Activated B cell treated with CpG ODN at 0.5 μM for 24 hours (primary cell): ENCODE measurements around the gene PRICKLE2. TPM values are rescaled to one million over a fixed set of nuclear protein-coding genes. Genes with fewer than 3 reads are reported as not detected.

Experiments used
- ATAC-seq: fragments of 200-7000 bp; cut with Tn5 transposase; one replicate; pipeline ENCODE4 v1.10.0; 2021; ENCODE audit warnings: low read depth, mild to moderate bottlenecking, moderate library complexity
- CTCF ChIA-PET: fragments of 350-600 bp; sonication (Branson Sonifier 250); formaldehyde crosslinking; loops from one replicate; lab custom pipeline; 2021; ENCODE audit warnings: antibody characterized with exemption; lab: Charles Lee
- POLR2A ChIA-PET: fragments of 350-600 bp; sonication (Branson Sonifier 250); formaldehyde crosslinking; loops from one replicate; lab custom pipeline; 2021; ENCODE audit warnings: antibody characterized with exemption; lab: Charles Lee
- DNase-seq: peaks from one replicate; pipeline ENCODE4 v3.0.0; 2022
- H3K27ac Mint-ChIP-seq: one replicate; pipeline ENCODE4 v1.8.0; 2020; ENCODE audit warnings: mixed read lengths
- H3K27me3 Mint-ChIP-seq: one replicate; pipeline ENCODE4 v1.8.0; 2021; ENCODE audit warnings: mixed read lengths
- H3K36me3 Mint-ChIP-seq: one replicate; pipeline ENCODE4 v1.8.0; 2021; ENCODE audit warnings: low read depth, mixed read lengths
- H3K4me1 Mint-ChIP-seq: one replicate; pipeline ENCODE4 v1.8.0; 2021; ENCODE audit warnings: mixed read lengths
- H3K4me3 Mint-ChIP-seq: one replicate; pipeline ENCODE4 v1.8.0; 2020; ENCODE audit warnings: mild to moderate bottlenecking, mixed read lengths
- H3K9me3 Mint-ChIP-seq: one replicate; pipeline ENCODE4 v1.8.0; 2020; ENCODE audit warnings: mixed read lengths
- CTCF ChIP-seq: fragments of 200-600 bp; IDR thresholded peaks from one replicate; pipeline ENCODE4 v1.8.0; 2022; ENCODE audit warnings: antibody characterized with exemption, mild to moderate bottlenecking
- intact Hi-C: fragments of 100-400 bp; cut with micrococcal nuclease; formaldehyde crosslinking; loops from one replicate; pipeline ENCODE4 v1.15.1; 2024
- total RNA-seq: library from RNA; stranded (reverse); gene quantifications from 2 replicates; pipeline ENCODE4 v1.2.3, GENCODE V29; 2022

Gene PRICKLE2
- total RNA-seq, 1 donor from 2014 or later: 0.33 TPM

- no peaks in the 10 kb centered on the region for H3K4me1 Mint-ChIP-seq
- no peak for TF ChIP-seq CTCF
- no peaks in the 10 kb centered on the region for H3K27me3 Mint-ChIP-seq
- CTCF ChIA-PET: no interaction called here
- POLR2A ChIA-PET: no interaction called here
- no peak for ATAC-seq
- H3K4me3 Mint-ChIP-seq: no peak overlapping the region
- intact Hi-C loops: no loop called here
- H3K27ac Mint-ChIP-seq: no peak overlapping the region
- H3K9me3 Mint-ChIP-seq: peaks cover 2% of the 10 kb centered on the region
- H3K36me3 Mint-ChIP-seq: no peaks in the 10 kb centered on the region
- DNase-seq: no peak
Observed at GRCh38 chr3:64240396-64240795, 15.1 kb upstream of the PRICKLE2 start.

- TF ChIP-seq CTCF: no peak
- Mint-ChIP-seq H3K36me3 (no peaks in the 10 kb centered on the region), H3K27me3 (no peaks in the 10 kb centered on the region), H3K27ac (no peak overlapping the region), H3K4me1 (no peaks in the 10 kb centered on the region), H3K9me3 (peaks cover 2% of the 10 kb centered on the region), H3K4me3 (no peak overlapping the region)
- ChIA-PET POLR2A (no interaction called here), CTCF (no interaction called here)
- intact Hi-C loops: no loop called here
- ATAC-seq: no peak
- no peak for DNase-seq
Observed at GRCh38 chr3:64239841-64240240, 14.6 kb upstream of the PRICKLE2 start.

- DNase-seq: no peak
- ChIA-PET POLR2A (no interaction called here), CTCF (no interaction called here)
- no peak for TF ChIP-seq CTCF
- H3K4me1 Mint-ChIP-seq: no peaks in the 10 kb centered on the region
- H3K4me3 Mint-ChIP-seq: no peak overlapping the region
- peaks cover 2% of the 10 kb centered on the region for H3K9me3 Mint-ChIP-seq
- H3K27me3 Mint-ChIP-seq: no peaks in the 10 kb centered on the region
- no peaks in the 10 kb centered on the region for H3K36me3 Mint-ChIP-seq
- ATAC-seq: no peak
- H3K27ac Mint-ChIP-seq: no peak overlapping the region
- intact Hi-C loops: no loop called here
Observed at GRCh38 chr3:64238971-64239667, 13.9 kb upstream of the PRICKLE2 start.

- no peak for ATAC-seq
- CTCF ChIA-PET: no interaction called here
Observed at GRCh38 chr3:64237083-64237482, 11.8 kb upstream of the PRICKLE2 start.

GRCh38 chr3:64235605-64236004 is 10.3 kb upstream of the PRICKLE2 start:
- no peak for TF ChIP-seq CTCF
- DNase-seq (no peak), ATAC-seq (no peak)
- Mint-ChIP-seq H3K4me3 (no peak overlapping the region), H3K27me3 (no peaks in the 10 kb centered on the region), H3K4me1 (no peaks in the 10 kb centered on the region), H3K27ac (no peak overlapping the region), H3K36me3 (no peaks in the 10 kb centered on the region), H3K9me3 (peaks cover 2% of the 10 kb centered on the region)
- POLR2A ChIA-PET: no interaction called here
- CTCF ChIA-PET: no interaction called here
- intact Hi-C loops: no loop called here

More at GRCh38 chr3:64237083-64237482, 11.8 kb upstream of the PRICKLE2 start:
- H3K4me3 Mint-ChIP-seq: no peak overlapping the region
- no peak overlapping the region for H3K27ac Mint-ChIP-seq
- no peaks in the 10 kb centered on the region for H3K36me3 Mint-ChIP-seq
- no peaks in the 10 kb centered on the region for H3K27me3 Mint-ChIP-seq
- intact Hi-C loops: no loop called here
- TF ChIP-seq CTCF: no peak
- DNase-seq: no peak
- H3K4me1 Mint-ChIP-seq: no peaks in the 10 kb centered on the region
- H3K9me3 Mint-ChIP-seq: peaks cover 2% of the 10 kb centered on the region
- POLR2A ChIA-PET: no interaction called here
